NCI-H1417 treated with DMSO at 0.1 percent for 48 hours (cell line): ENCODE results near the gene KDM4C.
A peak's percentile ranks its signal among the peaks of the same experiment; 100 is the strongest.

ENCODE experiments used
- DNase-seq: peaks from one replicate; lab custom pipeline; 2025; lab: John Stamatoyannopoulos, UW

KDM4C gene

DNA sequence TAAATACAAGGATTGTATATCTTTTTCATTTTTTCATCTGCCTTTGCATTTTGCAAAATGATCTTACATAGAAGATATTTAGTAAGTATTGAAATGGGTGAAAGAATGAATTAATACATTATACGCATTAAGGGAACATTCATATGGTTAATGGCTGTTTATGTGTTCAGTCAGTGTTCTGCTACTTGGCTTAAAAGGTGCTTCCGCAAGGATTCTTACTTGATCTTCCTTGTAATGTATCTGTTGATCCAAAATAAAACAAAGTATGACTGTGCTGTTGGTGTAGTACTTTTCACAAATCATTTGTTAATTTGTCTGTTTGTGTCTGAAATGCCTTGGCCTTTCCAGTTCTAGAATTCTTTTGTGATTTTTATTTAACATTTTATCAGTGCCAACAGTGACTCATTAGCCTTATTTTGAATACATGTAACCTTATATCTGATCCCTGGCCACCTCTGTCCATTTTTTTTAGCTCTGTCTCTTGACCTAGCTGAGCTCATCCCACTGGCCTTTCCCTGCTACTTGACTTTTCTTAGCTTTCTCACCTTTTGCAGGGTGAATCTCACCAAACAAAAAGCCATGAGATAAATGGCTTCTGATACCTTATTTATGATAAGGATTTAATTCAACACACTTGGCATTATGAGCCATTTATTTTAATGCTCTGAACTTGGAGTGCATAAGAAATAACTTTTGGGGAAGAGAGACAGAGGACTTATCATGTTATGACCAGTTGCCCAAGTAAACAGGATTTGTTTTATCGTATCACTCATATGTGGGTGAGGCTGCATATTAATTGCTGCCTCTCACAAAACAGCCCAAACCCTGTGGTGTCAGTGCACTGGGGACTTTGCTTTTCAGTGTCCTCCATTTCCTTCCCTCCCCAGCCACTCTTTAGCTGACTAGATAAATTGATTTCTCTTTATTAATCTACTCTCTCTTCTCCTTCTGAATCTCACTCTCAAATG is 340.3 kb downstream of the KDM4C start:
- no peak for DNase-seq

DNA sequence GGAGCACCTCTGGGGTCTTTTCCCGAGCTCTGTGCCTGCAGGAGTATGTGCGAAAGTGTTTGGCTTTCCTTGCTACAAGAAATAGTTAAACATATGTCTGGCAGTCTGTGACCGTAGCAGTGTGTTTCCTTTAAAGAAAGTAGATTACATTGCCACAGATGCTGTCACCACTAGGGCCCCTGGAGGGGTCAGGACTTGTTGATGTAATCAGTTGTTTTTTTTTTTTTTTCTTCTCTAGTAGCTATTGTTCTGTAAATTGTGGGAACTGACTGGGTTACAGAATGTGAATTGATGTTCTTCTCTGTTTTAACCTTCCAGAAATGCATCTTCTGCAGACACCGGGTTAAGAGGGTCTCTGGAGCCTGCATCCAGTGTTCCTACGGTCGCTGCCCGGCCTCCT is 345.6 kb downstream of the KDM4C start:
- no peak for DNase-seq

DNA sequence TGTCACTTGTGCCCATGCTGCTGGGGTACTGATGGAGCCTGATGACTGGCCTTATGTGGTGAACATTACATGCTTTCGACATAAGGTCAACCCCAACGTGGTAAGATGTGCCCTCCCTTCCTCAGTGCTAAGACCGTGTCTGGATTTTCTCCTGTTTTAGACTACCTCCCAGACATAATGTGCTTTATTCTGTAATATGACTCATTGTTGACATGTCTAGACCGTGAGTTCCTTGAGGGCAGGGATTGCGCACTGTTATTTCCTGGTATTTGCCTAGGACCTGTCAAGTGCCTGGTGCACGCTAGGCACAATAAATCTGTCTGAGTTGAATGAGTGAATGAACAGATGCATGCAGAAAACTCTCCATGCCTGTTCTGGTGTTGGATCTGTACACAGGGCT is 346.0 kb downstream of the KDM4C start:
- no peak for DNase-seq

DNA sequence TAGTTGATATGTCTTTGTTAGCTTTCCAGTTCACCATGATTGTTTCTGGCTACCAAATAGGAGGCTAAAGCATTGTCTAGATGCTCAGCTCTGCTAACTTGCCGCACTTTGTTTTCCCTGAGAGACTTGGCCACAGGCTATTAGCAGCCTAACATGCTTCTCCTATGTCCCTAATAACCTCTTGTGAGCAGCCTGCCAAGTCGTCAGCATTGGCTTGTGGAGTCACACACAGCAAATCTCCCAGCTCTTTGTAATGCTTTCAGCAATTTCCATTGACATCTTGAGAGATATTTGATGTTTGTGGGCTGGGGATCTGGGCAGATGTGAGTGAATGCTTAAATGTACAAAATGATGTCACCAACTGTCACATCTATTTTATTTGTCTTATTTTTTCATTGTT is 346.9 kb downstream of the KDM4C start:
- no peak for DNase-seq

DNA sequence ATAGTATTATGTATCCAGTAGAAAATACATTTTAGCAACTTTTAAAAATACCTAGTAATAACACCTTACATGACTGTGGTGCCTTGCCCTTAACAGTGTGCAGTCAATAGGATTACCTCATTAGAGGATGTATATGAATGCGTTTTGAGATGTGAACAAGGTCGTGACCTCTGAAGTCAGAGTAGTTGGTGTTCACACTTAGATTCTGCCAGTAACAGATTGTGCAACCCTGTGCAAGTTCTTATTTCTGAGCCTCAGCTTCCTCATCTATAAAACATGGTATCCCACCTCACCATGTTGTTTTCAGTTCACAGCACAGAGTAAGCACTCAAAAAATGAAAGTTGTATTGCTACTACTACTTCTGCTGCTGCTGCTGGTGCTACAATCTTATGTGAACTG is 347.3 kb downstream of the KDM4C start:
- no peak for DNase-seq

DNA sequence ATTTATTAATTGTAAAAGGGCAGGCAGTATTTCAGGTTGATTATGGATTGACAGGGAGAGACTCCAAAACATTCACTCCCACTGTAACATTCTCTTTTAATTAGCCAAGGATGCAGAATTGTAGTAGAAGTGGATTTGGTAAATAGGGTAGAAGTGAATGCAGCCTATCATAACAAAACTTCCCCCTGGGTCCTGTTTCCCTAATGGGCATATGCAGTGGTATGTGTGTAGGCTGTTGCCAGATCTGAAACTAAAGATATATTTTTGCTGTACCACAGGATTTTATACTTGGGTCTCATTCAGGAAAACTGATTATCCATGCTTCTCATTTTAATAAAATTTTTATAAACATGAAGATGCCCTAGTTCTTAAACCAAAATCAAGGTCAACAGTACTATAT is 351.2 kb downstream of the KDM4C start:
- DNase-seq = no peak

DNA sequence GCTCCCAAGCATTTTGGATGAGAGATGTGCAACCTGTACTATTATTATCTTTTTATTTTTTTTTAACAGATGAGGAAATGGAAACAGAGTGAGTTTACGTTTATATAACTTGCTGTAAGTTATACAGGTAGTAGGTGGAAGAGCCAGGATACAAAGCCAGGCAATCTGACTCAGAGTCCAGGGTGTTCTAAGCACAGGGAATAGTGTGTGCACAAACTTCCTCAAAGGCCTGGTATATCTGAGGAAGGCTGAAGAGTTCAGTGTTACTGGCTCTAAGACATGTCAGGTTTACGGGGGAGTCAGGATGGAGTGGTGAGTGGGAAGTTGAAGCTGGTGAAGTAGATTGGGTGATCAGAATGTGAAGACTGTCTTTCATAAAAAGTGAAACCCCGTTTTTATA is 353.6 kb downstream of the KDM4C start:
- no peak for DNase-seq

DNA sequence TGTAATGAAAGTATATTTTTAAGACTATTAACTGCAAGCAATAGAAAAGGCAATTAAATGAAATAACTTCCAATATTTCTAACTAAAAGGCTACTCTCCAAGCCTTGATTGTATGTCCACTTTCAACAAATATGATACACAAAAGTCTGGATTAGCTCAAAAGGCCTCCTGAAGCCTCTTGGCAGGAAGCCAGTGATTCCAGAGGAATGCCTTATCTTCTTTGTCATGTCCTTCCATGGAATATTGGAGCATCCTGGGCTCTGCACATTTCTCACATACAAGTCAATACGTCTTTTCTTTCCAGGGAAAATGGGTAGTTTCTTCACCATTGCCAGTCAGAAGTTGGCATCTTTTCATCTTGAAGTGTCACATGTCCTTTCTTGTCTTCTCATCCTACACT is 357.8 kb downstream of the KDM4C start:
- no peak for DNase-seq

DNA sequence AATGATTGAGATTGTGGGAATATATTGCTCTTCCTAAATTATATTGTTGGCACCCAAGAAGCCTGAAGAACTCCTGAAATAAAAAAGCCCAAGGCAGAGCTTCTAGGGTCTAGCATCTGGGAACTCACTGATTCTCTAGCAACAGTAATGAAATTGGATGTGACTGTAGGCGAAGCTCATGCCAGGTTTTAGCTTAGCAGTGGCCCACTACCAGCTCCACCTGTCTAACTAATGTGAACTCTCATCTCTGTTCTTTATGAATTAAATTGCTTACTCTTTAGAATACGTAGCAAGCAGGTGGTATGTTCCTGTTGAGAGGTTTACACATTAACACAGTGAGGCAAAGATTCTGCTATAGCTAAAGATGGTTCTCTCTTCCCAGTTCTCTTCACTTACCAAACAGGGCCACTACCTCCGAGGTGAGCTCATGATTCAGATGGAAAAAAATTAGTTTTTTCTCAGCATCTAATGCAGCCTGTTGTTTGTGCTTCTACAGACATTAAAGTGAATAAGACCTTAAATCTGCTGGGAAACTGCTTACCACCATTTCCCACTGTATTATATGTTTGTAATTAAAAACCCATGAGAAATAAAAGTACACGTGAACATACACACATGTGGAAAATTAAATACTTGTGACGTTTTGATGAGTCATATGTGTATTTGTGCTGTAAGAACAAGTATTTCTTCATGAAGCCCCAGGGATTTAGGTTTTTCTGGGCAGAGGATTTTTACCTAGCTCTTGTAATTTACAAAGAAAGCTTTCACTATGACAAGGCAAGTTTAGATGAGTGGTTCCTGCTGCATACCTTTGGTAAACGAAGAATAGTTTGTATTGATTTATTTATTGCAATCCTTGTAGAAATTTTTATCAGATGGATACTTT is 360.1 kb downstream of the KDM4C start:
- peak; percentile 4 for DNase-seq

DNA sequence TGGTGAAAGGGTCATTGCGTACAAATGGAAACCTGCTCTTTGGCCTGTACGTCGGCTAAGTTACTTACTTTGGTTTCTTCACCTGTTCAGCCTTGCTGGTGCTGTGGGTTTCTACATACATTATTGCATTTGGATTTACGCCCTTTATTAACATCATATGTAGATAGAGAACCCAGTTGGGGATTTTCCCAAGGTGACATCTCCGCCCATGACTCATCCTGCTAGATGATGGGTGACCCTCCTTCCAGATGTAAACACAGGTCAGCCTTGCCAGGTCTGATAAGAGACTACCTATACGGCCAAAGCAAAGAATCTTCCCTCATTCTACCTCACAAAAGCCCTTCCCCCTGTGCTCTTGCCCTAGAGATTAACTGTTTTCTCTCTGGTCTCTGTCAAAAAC is 360.9 kb downstream of the KDM4C start:
- no peak for DNase-seq

DNA sequence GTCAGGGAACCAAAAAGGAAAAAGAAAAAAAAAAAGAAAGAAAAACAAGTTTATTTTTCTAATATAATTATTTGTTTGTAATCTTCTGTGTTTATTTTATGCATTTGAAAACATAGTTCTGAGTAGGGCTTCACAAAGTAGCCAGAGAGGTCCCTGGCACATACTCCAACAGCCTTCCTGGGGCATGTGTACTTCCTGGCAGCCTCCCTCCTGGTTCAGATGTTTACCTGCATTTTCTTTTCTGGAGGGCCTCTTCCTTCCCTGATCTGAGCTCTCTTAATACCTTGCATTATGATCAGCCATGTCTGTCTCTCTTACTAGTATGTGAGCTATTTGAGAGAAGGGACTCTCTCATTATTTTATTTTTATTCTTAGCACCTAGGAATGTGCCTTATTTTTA is 361.8 kb downstream of the KDM4C start:
- DNase-seq = no peak

DNA sequence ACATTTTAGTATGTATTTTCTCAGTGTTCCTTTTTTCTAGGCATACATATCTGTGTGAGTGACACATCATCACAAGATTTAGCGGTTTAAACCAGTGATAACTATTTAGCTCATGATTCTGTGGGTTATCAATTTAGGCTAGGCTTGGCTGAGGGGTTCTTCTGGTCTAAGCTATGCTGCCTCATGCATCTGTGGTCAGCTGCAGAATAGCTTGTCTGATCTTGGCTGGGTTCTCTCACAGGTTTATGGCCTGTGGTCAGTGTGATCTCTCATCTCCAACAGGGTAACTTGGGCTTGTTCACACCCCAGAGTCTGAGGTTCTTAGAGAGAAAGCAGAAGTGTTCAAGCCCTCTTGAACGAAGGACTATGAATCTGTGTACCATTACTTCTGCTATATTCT is 363.3 kb downstream of the KDM4C start:
- DNase-seq = no peak

DNA sequence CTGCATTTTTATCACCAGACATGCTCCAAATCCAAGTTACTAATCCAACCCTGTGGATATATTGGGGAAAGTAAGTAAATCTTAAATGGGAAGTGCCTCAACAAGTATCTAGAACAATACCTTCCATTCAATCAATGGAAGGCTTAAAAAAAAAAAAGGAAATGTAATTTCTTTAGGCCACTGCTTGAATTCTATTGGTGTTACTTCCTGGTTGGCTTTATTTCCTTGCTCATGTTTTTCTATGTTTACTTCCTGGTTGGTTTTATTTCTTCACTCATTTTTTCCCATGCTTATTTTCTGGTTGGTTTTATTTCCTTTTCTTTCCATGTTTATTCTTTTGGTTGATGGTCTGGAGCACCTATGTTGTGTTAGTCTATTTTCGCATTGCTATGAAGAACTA is 363.9 kb downstream of the KDM4C start:
- DNase-seq = no peak

DNA sequence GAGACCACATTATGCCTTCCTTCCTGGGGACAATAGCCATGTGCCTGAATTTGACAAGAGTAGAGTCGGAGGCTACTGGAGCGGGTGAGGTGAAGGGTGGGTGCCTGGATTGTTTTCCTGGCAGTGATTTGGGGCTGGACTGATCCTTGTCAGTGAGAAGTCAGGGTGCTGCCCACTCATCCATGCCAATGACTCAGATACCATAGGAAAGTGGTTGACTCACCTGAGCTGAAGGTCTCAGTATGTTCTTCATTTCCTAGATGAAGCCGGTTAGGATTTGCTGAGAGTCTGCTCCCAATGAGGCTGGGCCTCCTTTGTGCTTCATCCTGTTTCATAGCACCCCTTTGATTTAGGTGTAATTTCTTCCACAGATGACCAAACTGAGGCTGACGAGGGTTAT is 366.0 kb downstream of the KDM4C start:
- no peak for DNase-seq

DNA sequence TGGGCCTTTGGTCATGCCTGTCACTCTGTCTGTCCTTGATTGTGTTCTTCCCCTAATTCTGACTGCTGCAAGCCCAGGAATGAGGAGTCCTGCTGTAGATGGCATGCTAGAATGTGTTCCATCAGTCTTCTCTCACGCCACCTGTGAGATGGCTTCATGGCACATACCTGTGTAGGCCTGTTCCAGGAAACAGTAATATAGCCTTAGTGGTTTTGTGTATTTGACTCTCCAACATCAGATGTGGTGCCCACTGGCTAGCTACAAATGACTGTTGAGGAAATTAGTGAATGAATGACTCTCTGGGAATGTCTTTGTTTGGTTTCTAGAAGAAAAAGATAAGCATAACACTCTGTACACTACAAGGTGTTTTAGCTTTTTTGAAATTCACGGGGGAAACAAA is 367.5 kb downstream of the KDM4C start:
- no peak for DNase-seq

DNA sequence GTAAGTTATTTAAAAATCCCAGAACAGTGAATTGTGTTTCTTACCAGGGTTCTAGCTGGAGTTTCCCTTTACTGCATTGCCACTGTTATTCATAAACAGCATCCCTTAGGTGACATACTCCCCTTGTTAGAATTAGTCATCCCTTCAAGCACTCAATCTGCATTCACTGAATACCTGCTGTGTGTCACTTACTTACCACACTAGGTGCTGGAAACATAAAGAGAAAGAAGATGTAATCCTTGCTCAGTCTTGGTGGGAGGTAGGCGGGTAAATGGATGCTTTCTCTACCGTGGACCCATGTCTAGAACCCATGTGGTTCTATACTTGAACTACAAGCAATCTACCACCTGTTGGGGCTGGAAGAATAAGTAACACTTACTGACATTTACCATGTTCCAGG is 371.6 kb downstream of the KDM4C start:
- no peak for DNase-seq

DNA sequence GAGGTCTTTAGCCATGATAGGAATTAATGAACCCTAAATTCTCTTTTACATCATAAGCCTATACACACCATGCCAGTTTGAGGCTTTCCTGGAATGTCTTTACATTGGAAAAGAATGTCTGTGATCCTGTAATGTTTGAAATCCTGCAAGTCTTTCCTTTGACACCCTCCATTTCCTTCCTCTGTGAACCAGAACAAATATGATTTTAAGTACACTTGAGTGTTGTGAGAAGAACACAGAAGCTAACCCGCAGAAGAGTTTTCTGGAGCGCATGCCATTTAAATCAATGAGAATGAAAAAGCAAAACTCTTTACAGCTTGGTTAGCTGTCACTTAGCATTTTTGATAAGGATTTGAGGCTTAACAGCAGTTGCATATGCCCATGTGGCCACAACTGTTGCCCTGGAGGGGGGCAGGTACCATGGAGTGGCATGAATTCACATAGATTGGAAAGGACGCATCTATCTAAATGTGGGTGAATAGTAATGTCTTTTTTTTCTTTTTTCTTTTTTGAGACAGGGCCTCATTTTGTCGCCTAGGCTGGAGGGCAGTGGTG is 372.6 kb downstream of the KDM4C start:
- no peak for DNase-seq

DNA sequence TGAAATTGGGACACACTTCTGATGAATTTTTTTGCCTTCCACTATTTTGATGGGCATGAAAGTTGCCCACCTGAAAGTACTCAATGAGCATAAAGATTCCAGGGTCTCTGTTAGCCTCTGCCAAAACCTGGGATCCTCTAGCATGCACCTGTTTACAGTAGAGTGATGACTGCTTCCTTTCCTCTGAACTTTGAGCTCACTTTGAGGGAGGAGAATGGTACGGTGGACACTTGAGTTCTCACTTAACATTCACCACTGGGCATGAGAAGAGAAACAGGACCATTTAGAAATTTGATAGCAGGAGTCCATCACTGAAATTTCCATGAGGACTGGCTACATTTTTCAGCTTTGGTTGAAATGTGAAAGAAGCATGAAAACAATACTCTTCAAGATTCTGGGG is 374.8 kb downstream of the KDM4C start:
- no peak for DNase-seq

DNA sequence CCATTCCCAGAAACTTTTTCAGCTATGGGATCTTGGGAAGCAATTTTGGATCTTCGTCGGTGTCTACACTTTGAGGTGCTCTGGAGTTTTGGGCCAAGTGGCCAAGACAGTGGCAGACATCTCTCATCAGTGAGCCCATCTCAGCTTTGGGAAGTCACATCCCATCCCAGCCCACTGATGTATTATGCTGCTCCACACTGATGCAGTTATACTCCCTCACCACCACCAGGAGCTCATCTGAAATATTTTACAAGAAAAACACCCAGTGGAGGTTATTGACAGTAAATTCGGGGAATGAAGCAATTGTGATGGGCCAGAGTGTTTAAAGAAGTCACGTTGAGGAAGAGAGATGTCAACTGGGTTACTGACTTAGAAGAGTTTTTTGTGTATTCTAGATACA is 378.0 kb downstream of the KDM4C start:
- no peak for DNase-seq

DNA sequence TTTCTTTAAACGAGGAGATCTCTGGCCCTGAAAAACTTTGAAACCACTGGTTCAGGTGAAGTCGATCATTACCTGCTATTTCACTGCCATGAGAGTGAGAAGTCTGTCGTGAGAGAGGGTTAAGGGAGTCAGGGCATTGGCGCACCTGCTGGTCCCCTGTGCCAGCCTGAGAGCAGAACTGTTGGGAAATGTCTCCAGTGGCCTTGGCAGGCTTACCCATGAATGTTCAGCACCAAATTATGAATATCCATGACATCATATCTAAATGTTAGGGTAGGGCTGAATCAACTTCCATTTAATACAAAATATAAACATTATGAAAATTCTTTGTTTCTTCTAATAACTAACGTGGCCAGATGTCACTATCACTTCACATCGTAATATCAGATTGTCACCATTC is 379.3 kb downstream of the KDM4C start:
- no peak for DNase-seq

DNA sequence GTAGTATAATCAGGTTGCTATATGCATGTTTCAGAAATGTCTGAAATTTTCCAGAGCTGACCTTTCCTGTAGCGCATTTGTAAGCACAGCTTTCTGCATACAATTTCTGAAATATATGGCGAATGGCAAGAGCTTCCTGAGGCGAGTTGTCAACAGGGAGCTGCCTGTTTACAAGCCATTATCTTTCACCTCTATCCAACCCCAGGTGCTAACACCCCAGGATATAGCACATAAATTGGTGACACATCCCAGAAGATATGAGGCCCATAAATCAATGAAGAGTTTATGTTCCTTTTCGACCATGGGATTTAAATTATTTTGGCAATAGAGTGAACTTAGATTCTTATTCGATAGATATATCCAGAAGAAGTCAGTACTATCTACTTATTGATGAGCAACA is 379.8 kb downstream of the KDM4C start:
- DNase-seq = no peak

DNA sequence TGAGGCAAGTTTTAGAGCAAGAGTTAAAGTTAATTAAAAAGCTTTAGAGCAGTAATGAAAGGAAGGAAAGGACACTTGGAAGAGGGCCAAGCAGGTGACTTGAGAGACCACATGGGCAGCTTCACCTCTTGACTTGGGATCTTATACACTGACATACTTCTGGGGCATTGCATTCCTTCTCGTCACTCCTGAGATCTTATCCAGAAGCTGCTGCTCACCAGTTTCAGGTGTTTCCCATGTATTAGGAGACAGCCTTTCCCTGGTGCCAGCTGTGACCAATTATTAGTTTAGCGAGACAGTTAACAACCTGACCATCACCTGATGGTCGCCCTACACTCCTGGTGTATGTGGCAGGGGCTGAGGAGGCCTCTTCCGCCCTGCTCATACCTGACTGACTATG is 382.1 kb downstream of the KDM4C start:
- DNase-seq = no peak

DNA sequence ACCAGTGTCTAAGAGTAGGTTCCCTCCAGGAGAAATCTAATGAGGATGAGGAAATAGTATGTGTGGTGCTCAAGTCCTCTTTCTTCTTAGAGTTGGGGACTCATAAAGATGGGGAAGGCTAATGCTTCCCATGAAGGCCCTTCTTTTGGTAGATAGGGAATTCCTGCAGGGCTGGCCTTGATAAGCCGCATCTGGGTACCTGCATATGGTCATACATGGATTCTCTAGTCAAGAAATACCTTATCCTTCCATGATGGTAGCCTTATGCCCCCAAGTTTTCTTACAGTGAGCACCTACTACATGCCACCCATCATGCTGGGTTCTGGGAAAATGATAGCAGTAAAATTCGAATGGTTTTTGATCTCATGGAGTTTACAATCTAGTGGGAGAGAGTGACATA is 382.6 kb downstream of the KDM4C start:
- DNase-seq = no peak
